GM19099 (cell line): ENCODE data around the gene ITGAX.

Experiments used
- POLR2A ChIP-seq: IDR thresholded peaks from 3 replicates; pipeline ENCODE4 v1.6.1; 2011; ENCODE audit warnings: low read depth; ENCODE audit not compliant: insufficient read length; ENCODE audit errors: extremely low read depth

The ITGAX gene

DNA sequence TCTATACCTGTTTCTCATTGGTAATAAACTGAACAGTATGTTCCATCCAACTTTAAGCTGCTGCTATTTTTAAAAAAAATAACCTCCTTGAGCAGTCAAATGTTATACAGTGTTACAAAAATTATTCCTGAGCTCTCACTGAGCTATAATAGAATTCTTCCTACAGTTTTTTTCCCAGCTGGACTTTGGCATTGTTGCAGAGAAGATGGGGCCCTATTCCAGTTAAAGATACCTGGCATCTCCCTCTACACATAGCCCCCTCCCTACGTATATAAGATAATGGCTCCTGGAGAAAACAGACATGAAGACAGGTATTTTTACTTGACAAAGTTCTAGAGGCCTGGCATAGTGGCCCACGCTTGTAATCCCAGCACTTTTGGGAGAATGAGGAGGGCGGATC lies 74.8 kb downstream of the ITGAX start:
- no peak for TF ChIP-seq POLR2A

DNA sequence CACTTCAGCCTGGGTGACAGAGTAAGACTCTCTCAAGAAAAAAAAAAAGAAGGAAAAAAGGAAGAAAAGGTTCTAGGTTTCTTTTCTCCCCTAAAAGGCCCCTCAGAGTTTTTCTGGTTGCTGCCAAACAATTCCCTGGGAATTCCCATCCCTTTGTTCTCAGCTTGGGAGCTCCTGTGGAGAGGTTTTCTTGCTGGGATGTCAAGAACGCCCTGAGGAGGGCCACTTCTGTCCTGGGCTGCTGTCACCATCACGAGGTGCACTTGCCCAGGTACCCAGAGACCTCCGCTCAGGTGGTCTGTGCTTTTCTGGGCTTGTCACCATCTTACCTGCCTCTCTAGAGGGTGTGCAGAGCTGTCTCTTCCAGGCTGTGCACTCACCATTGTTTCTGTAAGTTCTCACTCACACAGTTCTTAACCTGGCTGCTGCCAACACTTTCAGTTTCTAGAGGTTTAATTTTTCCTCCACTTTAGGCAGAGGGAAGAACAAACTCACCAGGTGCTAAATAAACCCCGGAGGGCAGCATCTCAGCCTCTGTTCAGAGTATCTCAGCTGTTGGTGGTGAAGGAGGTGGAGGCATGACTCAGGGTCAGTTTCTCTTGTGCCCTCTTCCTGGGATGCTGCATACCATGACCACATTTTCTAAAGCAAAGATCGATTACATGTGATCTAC lies 75.5 kb downstream of the ITGAX start:
- no peak for TF ChIP-seq POLR2A
